ENCODE measurements around the gene SHISAL1. TPM values are rescaled to one million over a fixed set of nuclear protein-coding genes. Genes with fewer than 3 reads are reported as not detected.

The SHISAL1 gene
- total RNA-seq, 6 experiments from 2014 or later = 0.05 to 0.31 (median 0.17) TPM

DNA sequence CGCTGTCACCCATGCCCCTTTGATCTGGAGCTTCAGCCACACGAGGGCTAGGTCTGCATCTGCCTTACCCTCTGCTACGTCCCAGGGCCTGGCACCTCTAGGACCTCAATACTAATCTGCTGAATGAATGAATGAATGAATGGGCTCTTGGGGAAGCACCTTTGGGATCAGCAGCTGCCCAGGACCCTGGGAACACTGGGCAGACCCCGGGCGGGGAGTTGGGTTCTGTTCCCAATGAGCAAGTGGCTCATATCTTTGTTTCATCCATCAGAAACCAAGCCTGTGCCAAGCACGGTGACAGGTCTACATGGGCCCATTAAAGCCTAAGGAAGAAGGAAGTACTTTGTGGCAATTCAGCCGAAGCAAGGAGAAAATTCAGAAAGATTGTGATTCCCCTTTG is 41.5 kb upstream of the SHISAL1 start:
- H3K4me3 ChIP-seq = no peak overlapping the region
- H3K9me3 ChIP-seq = no peaks in the 10 kb centered on the region
- peak in 1 of 3 donors; percentile 11 for DNase-seq
- TF ChIP-seq POLR2A (IDR thresholded peaks at IDR 0.05) = no peak
- TF ChIP-seq, protein P1, sequence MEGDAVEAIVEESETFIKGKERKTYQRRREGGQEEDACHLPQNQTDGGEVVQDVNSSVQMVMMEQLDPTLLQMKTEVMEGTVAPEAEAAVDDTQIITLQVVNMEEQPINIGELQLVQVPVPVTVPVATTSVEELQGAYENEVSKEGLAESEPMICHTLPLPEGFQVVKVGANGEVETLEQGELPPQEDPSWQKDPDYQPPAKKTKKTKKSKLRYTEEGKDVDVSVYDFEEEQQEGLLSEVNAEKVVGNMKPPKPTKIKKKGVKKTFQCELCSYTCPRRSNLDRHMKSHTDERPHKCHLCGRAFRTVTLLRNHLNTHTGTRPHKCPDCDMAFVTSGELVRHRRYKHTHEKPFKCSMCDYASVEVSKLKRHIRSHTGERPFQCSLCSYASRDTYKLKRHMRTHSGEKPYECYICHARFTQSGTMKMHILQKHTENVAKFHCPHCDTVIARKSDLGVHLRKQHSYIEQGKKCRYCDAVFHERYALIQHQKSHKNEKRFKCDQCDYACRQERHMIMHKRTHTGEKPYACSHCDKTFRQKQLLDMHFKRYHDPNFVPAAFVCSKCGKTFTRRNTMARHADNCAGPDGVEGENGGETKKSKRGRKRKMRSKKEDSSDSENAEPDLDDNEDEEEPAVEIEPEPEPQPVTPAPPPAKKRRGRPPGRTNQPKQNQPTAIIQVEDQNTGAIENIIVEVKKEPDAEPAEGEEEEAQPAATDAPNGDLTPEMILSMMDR (IDR thresholded peaks at IDR 0.05) = no peak
- H3K27ac ChIP-seq = no peak overlapping the region
- intact Hi-C loops (cut with DNase I) = no loop called here
- 58% methylated on average over 6 of the region's 7 CpGs for WGBS (ENCODE audit: insufficient coverage, low coverage, low lambda C conversion rate, missing lambda C conversion rate)
- H3K4me1 ChIP-seq = no peaks in the 10 kb centered on the region
- ATAC-seq = no peak
- no peaks in the 10 kb centered on the region for H3K27me3 ChIP-seq
- H3K36me3 ChIP-seq = no peaks in the 10 kb centered on the region

DNA sequence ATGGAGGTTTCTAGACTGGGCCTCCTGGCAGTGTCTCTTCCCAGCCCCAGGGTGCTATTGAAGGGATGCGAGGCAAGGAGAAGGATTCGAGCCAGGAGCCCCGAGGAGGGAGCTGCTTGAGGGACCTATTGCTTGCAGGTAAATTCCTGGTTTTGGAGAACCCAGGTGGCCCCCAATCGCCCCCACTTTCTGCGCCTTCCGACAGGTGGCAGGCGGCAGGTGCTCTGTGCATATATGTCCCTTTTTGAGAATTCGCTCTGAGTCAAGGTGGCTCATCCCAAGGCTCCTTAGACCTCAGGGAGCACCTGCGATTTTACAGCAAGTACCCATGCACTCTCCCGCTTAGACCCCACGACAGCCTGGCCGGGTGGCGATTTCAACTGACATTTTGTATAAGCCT is 40.3 kb upstream of the SHISAL1 start:
- no peak for ATAC-seq
- H3K4me3 ChIP-seq = no peak overlapping the region
- intact Hi-C loops (cut with DNase I) = no loop called here
- H3K27ac ChIP-seq = no peak overlapping the region
- no peaks in the 10 kb centered on the region for H3K36me3 ChIP-seq
- no peaks in the 10 kb centered on the region for H3K9me3 ChIP-seq
- no peaks in the 10 kb centered on the region for H3K27me3 ChIP-seq
- TF ChIP-seq, protein P1 (IDR thresholded peaks at IDR 0.05) = no peak
- no peak for TF ChIP-seq POLR2A (IDR thresholded peaks at IDR 0.05)
- 71% methylated on average over 11 of the region's 13 CpGs for WGBS (ENCODE audit: insufficient coverage, low coverage, low lambda C conversion rate, missing lambda C conversion rate)
- H3K4me1 ChIP-seq = no peaks in the 10 kb centered on the region
- peak in 2 of 3 donors; percentile 8 to 22 for DNase-seq

GRCh38 chr22:44352378-44353035 is 39.8 kb upstream of the SHISAL1 start:
- intact Hi-C loops (cut with DNase I) = no loop called here
- TF ChIP-seq, protein P1 (IDR thresholded peaks at IDR 0.05) = no peak
- no peak for TF ChIP-seq POLR2A (IDR thresholded peaks at IDR 0.05)
- Histone ChIP-seq H3K9me3 (no peaks in the 10 kb centered on the region), H3K27ac (no peak overlapping the region), H3K4me3 (no peak overlapping the region), H3K4me1 (no peaks in the 10 kb centered on the region), H3K27me3 (no peaks in the 10 kb centered on the region), H3K36me3 (no peaks in the 10 kb centered on the region)
- WGBS (ENCODE audit: insufficient coverage, low coverage, low lambda C conversion rate, missing lambda C conversion rate) = 47% methylated on average over 3 of the region's 10 CpGs
- no peak for ATAC-seq
- no peak for DNase-seq

DNA sequence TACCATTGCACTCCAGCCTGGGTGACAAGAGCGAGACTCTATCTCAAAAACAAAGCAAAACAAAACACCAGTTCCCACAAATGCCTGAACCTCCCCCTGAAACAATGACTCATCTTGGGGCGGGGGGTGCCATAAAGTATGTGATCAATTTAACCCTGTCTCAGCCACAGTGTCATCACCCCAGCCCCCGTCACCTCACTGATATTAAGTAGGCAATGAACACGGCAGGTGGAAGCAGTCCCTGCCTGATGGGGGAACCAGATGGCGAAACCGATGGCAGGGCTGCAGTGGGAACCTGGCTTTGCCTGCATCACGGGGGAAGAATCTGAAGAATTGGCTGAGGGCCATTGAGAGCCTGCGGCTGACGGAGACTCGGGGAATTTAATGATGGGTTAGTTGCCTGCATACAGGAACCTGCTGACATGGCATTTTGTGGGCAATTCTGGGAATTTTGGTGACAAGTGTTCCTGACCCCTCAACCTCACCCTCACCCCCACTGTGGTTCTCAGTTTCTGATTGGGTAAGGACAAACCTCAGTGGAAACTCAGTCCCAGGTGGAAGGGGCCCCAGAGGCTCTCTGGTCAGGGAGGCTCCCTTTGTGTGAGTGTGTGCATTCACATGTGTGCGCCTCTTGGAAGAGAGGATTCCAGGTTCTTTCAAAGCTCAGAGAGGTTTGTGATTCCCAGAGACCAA is 39.1 kb upstream of the SHISAL1 start:
- Histone ChIP-seq H3K27me3 (no peaks in the 10 kb centered on the region), H3K4me1 (no peaks in the 10 kb centered on the region), H3K9me3 (no peaks in the 10 kb centered on the region), H3K36me3 (no peaks in the 10 kb centered on the region), H3K27ac (no peak overlapping the region), H3K4me3 (no peak overlapping the region)
- no peak for TF ChIP-seq POLR2A (IDR thresholded peaks at IDR 0.05)
- TF ChIP-seq, protein P1 (IDR thresholded peaks at IDR 0.05) = no peak
- ATAC-seq (no peak), DNase-seq (no peak)
- intact Hi-C loops (cut with DNase I) = no loop called here
- 27% methylated on average over 9 of the region's 11 CpGs for WGBS (ENCODE audit: insufficient coverage, low coverage, low lambda C conversion rate, missing lambda C conversion rate)
